ENCODE measurements around the gene TANK. TPM values are rescaled to one million over a fixed set of nuclear protein-coding genes. Genes with fewer than 3 reads are reported as not detected.
"Not testable (repeated sequence)": the region's sequence is repeated elsewhere in the genome, so short reads cannot be mapped to it uniquely, and the experiment has no call there.

Gene TANK
- total RNA-seq, 2 donors from 2014 or later = 28.5 to 40.2 TPM

- H3K4me1 ChIP-seq = peaks cover 6% of the 10 kb centered on the region
- H3K36me3 ChIP-seq (replicated peaks in 1 of 2; ENCODE audit: insufficient read depth in 1 of 2, low read depth in 2 of 2) = peaks cover 10 to 11% of the 10 kb centered on the region in 2 donors
- no peak for TF ChIP-seq CTCF (IDR thresholded peaks at IDR 0.05)
- TF ChIP-seq POLR2A (IDR thresholded peaks at IDR 0.05) = no peak
- no peak overlapping the region for H3K4me3 ChIP-seq
- 52 to 59% methylated on average over 4 of the region's 4 CpGs for WGBS, 2 donors
- DNase-seq = no peak
- H3K27ac ChIP-seq = no peak overlapping the region
- no peak for ATAC-seq
- H3K27me3 ChIP-seq = no peaks in the 10 kb centered on the region
- intact Hi-C loops (cut with DNase I) = no loop called here
- no peaks in the 10 kb centered on the region for H3K9me3 ChIP-seq
Observed at GRCh38 chr2:161178756-161179155, 18.5 kb downstream of the TANK start.

- DNase-seq (no peak), ATAC-seq (no peak)
- TF ChIP-seq CTCF (IDR thresholded peaks at IDR 0.05) = no peak
- no peak for TF ChIP-seq POLR2A (IDR thresholded peaks at IDR 0.05)
- no peak overlapping the region for H3K4me3 ChIP-seq
- H3K36me3 ChIP-seq (replicated peaks in 1 of 2; ENCODE audit: insufficient read depth in 1 of 2, low read depth in 2 of 2) = no peaks in the 10 kb centered on the region
- H3K4me1 ChIP-seq = no peaks in the 10 kb centered on the region
- intact Hi-C loops (cut with DNase I) = no loop called here
- H3K27ac ChIP-seq = no peak overlapping the region
- H3K27me3 ChIP-seq = no peaks in the 10 kb centered on the region
- H3K9me3 ChIP-seq = no peaks in the 10 kb centered on the region
Observed at GRCh38 chr2:161190050-161190449, 29.8 kb downstream of the TANK start.

GRCh38 chr2:161195602-161196001 lies 35.4 kb downstream of the TANK start:
- 93 to 95% methylated on average over 4 of the region's 4 CpGs for WGBS, 2 donors
- intact Hi-C loops (cut with DNase I) = not testable (repeated sequence)

GRCh38 chr2:161199912-161200701 lies 39.9 kb downstream of the TANK start:
- Histone ChIP-seq H3K27me3 (no peaks in the 10 kb centered on the region), H3K4me1 (peaks cover 8% of the 10 kb centered on the region), H3K4me3 (no peak overlapping the region), H3K36me3 (replicated peaks in 1 of 2; ENCODE audit: insufficient read depth in 1 of 2, low read depth in 2 of 2) (peaks cover 0 to 2% of the 10 kb centered on the region in 2 donors), H3K9me3 (no peaks in the 10 kb centered on the region), H3K27ac (no peak overlapping the region)
- TF ChIP-seq POLR2A (IDR thresholded peaks at IDR 0.05) (no peak), CTCF (IDR thresholded peaks at IDR 0.05) (no peak)
- 65 to 80% methylated on average over 4 of the region's 4 CpGs for WGBS, 2 donors
- intact Hi-C loops (cut with DNase I) = no loop called here
- no peak for DNase-seq
- ATAC-seq = no peak

More at GRCh38 chr2:161195602-161196001, 35.4 kb downstream of the TANK start:
- ATAC-seq; H3K4me1 ChIP-seq; DNase-seq; H3K9me3 ChIP-seq; H3K27me3 ChIP-seq; H3K4me3 ChIP-seq; H3K36me3 ChIP-seq (replicated peaks in 1 of 2; ENCODE audit: insufficient read depth in 1 of 2, low read depth in 2 of 2); H3K27ac ChIP-seq: not testable (repeated sequence)

GRCh38 chr2:161204846-161205245 lies 44.6 kb downstream of the TANK start:
- intact Hi-C loops (cut with DNase I) = no loop called here
- peaks cover 0 to 4% of the 10 kb centered on the region in 2 donors for H3K36me3 ChIP-seq (replicated peaks in 1 of 2; ENCODE audit: insufficient read depth in 1 of 2, low read depth in 2 of 2)
- no peaks in the 10 kb centered on the region for H3K9me3 ChIP-seq
- WGBS, 2 donors = 83 to 92% methylated on average over 3 of the region's 3 CpGs
- H3K27me3 ChIP-seq = no peaks in the 10 kb centered on the region
- ATAC-seq (no peak), DNase-seq (no peak)
- H3K27ac ChIP-seq = no peak overlapping the region
- peaks cover 8% of the 10 kb centered on the region for H3K4me1 ChIP-seq
- no peak overlapping the region for H3K4me3 ChIP-seq
- TF ChIP-seq POLR2A (IDR thresholded peaks at IDR 0.05) = no peak
- TF ChIP-seq CTCF (IDR thresholded peaks at IDR 0.05) = no peak

All from body of pancreas (tissue), 4 donors.